GM18861 (cell line): ENCODE measurements around the gene MBOAT2.

Source experiments
- ATAC-seq: cut with Tn5 transposase; IDR thresholded peaks from one replicate; pipeline ENCODE4 v1.9.1; 2021; ENCODE audit not compliant: unreplicated experiment

MBOAT2 gene

DNA sequence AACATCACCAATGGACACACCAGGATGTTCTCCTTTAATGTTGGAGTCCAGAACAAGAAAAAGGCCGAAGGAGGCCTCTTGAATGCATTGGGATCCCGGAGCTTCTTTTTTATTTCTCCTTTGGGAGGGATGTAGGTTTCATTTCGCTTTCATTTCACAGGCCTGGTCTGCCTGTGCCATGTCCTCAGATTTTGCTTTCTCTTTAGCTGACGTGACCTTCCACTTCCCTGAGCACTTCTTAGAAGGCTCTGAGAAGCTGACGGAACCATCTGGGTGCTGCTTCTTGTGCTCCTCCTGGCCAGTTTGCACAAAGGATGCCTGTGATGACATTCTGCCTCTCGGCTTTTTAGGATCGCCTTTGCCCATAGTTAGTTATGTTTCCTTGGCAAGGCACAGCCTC lies 15.1 kb upstream of the MBOAT2 start:
- no peak for ATAC-seq

DNA sequence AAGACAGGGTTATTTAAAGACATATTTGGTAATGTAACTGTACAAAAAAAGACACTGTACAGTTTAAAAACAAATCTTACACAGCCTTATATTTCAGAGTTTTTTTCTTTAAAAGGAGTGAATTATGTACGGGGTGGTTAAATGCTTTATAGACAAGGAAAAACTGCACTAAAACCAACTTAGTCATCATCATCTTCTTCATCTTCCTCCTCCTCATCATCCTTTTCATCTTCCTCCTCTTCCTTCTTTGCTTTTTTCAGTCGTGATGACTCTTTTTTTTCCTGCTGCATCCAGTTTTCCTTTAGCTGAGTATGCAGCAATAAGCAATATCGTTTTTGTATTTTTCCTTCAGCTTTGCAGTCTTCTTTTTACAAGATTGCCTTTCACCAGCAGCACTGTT lies 14.6 kb upstream of the MBOAT2 start:
- ATAC-seq: no peak

DNA sequence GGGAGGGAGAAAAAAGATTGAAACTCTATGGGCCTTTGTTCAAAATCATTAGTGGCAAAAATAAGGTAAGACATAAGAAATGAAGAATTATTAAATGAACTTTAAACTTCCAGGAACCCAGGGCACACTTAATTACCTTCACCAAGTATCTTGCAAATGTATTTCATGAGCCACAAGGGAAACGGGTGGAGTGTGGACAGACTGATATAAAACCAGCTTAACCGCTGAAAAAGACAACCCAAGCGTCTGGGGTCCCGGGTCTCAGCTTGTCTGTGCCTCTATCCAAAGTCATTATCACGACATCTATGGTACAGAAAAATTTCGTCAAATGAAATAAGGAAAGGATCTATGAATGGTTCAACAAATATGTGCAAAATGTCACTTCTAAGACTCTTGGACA lies 13.9 kb upstream of the MBOAT2 start:
- ATAC-seq: no peak

DNA sequence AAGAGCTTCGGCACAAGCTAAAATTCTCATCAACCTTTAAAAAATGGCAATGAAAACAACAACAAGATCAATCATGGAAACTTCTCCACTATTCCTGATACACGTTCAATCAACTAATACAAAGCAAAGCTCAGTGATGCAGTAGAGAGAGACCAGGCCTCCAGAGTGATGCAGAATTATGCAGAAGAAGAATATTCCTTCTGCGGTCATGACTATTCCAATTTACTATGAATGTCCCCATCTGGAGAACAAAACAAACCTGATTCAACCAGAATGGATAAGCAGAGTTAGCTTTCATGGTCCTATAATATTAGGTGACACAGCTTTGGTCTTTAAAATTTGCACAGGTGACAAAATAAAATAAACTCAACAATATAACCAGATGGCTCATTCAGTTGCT lies 12.5 kb upstream of the MBOAT2 start:
- ATAC-seq: no peak

DNA sequence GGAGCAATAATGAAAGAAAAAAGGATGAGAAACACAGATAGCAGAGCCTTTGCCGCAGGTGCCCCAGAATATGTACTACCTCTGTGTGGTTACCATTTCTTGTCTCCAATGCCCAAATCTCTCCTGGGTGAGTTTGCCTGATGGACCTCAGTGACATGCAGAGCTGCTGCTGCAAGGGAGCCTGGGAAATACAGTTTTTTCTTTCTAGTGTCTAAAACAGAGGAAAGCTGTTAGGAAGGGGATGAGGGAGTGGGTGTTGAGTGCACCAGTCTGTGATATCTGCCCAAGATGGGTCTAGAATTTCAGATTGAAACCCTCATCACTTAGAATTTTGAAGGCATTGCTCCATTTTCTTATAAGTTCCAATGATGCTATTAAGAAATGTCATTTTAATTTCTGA lies 9.9 kb upstream of the MBOAT2 start:
- ATAC-seq: no peak

DNA sequence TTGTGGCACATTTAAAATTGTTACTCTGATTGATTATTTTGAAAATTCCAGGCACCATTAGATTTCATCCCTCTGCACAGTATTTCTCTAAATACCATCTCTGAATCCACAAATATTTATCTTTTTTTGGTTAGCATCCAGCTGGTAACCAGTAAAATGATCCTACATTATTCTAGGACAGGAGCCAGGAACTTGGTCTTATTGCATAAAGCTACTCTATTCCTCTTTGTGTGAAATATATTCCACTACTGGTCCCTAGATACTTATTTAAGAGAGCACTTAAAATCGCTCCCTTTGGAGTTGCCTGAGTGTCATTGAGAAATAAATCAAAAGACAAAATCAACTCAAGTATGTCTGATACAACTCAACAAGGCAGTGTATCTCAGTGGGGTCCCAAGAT lies 7.4 kb upstream of the MBOAT2 start:
- ATAC-seq: no peak

DNA sequence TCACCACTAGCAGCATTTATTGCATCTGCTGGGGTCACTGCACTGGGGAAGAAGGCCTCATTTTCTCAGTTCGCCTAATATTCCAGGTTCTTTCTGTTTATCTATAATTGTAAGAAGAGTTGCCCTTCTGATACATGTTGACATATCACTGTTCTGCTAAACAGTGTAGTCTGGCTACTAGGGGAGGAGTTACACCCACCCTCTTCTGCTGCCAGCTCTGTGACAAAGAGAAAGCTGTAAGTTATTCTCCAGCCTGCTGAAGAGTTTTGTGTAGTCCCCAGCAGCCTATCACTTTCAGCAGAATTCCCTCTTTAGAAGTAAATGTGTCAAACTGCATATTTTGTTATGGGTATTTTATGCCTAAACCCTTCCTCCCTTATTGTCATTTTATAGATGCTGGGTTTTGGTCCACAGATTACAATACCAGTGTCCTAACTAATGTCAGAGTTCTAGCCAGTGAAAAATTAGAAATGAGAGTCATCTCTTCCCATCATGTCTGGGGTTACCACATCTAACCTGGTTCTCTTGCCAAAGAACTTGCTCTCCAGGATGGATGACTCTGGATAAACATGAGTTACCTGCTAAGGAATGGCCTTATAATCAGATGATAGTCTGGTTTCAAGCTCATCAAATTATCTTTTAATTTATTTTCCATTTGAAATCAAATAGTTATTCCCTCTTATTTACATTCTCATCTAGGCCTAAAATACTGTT lies 5.6 kb upstream of the MBOAT2 start:
- no peak for ATAC-seq

DNA sequence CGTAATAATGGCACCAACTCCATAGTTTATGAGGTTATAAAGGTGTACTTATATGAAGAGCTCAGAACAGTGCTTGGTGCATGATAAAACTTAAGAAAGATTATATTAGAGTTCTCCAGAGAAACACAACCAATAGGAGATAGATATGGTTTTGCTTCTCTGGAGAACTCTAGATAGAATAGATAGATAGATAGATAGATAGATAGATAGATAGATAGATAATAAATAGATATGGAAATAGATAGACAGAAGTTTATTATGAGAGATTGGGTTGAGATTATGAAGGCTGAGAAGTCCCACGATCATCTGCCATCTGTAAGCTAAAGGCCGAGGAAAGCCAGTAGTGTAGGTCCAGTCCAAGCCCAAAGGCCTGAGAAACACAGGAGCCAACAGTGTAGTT lies 2.9 kb upstream of the MBOAT2 start:
- ATAC-seq: no peak

DNA sequence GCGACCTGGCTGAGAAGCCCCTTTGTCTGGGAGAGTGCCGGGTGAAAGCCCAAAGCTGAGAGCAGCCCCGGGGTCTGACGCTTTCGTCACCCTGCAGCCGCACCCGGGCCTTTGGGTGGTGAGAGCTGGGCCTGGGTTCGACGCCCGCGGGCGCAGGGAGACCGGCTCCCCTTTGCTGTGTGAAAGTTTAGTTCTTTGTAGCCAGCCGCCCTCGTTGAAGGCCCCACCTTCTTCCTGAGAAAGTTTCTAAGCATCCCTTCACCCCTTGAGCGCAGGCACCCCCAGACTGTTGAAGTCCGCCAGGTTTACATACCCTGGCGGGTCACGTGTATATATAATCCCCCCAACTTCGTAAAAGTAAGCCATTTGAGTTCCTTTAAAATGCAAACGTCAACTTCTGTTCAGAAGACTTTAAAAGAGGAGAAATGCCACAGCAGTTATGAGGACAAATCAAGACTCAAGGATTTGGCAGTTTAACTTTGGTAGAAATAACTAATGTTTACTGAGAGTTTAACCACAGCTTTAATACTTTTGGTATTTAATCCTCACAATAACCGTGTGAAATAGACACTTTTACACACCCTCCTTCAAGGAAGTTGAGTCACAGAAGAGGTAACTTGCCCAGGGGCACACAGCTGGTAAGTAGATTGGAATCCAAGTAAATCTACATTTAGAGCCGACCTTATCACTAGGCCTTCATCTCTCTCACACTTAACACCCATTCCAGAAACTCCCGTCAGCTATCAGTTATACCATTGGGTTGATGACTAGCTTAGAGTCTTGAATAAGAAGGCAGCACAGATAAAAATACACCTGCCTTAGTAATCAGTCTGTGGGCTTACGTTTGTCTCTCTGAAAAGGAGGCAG lies 1.1 kb upstream of the MBOAT2 start:
- no peak for ATAC-seq

DNA sequence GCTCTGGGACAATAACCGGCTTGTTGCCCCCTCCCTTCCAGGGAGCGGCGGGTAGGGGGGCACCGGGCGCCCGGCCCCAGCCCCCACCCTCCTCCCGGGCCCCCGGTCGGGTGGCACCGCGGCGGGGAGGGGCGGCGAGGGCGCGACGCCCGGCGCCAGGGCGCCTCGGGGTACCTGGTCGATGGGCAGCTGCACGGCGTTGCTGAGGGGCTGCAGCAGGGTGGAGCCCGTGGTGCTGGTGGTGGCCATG lies 193 bp downstream of the MBOAT2 start:
- ATAC-seq: no peak

DNA sequence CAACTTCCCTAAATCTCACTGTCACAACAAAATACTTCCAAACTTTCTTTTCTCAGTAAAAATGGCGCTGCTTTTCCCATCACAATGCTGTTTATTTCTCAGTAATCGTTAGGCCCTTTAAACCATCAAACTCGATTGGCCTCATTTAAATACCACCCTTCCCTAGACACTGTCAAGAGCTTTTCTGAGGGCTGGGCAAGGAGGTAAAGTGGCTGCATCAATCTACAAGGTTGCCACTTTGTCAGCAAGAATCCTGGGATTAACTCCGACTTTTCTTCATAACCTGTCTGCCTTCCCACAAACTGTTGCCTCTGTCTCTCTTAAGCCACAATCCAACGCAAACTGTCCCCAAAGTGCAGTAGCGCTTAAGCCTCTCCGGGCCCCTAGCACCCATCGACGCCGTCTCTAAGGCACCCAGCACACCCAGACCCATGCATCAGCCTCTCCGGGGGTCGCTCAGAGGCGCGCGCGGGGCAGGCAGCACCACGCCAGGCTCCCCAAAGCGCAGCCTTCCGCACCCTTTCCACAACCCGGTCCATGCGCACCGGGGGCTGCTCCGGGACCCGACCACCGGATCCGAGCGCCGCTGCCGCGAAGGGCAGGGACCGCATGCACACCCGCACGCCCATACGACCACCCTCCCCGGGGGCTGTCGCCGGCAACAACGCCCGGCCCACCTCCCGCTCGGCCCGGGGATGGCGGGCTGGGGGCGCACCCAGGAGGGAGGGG lies 683 bp downstream of the MBOAT2 start:
- ATAC-seq: peak; percentile 9

DNA sequence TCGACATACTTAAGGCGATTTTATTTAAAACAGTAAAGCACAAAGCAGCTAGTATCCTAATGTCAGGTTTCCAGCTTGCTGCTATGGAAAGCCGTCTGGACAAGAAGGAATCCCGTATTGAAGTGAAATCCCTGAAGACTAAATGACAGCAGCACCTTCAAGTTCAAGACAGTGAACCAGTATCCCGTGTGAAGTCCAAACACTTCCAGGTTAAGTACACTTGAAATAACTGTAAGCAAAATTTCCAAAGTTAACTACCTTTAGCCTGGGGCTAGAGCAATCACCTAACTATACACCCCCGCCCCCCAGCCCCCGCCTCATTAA lies 1.2 kb downstream of the MBOAT2 start:
- ATAC-seq: no peak

DNA sequence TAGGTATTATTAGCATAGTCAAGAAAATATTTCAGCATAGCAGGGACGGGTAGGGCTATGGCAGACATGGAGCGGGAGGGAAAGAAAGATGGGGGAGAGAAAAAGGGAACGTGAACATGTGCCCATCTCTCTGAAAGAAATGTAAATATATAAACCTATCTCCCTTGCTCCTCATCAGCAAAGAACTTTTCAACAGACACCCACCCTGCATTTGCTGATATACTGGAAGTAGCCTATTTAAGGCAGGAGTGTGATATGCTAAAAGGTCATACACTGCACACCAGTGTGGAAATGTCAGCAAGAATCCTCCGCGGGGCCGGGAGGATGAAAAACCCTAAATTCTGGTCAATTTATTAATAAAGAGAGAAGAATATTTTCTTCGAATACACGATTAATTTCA lies 1.7 kb downstream of the MBOAT2 start:
- no peak for ATAC-seq

DNA sequence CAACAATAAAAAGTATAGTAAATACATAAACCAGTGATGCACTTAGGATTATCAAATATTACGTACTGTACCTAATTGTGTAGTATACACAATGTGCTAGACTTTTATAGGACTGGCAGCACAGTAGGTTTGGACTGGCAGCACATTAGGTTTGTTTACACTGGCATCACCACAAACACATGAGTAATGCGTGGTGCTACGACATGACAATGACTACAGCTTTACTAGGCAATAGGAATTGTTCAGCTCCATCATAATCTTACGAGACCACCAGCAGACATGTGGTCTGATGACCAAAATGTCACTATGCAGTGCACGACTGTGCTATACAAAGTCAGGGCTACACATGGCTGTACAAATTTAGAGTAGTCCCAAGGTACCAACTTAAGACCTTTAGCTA lies 2.3 kb downstream of the MBOAT2 start:
- ATAC-seq: no peak

DNA sequence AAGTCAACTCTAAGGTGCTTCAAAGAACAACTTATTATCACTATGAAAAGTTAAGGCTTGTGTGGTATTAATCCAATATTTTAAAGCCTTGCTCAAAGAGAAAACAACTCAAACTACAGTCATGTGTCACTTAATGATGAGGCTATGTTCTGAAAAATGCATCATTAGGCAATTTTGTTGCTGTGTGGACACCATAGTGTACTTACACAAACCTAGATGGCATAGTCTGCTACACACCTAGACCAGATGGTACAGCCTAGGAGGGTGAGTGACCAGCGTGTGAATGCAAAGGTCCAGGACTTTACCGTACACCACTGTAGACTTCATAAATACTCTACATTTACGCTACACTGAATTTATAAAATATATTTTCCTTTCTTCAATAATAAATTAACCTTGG lies 3.0 kb downstream of the MBOAT2 start:
- ATAC-seq: no peak

DNA sequence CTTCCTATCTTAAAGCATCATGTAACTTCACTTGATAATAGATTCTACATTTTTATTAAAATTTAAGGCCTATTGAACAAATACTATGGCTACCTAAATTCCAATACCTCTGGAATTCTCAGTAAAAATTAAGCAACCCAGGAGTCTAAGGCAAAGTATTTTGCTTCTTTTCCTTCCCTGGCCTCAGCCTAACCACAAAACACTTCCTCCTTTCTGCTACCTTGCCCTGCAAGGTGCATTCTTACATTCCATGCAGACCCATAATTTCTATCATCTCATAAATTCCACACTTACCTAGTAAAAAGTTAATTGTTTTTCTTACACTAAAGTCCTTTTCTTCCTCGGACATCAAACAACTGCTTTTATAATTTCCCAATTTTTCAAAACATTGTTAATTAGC lies 3.7 kb downstream of the MBOAT2 start:
- ATAC-seq: no peak

DNA sequence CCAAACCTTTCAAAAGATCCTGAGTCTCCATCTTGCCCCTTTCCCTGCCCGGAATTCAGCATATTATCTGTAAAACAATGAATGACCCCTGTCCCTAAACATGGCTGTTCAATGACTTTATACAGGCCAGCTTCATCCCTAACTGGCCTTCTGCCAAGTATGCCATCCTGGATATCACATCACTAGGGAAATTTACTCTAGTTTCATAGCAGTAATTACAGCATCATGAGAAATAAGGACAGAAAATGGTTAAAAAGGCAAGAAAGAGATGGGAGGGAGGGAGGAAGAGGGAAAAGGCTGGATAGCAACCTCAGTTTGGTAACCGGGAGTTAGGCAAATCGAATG lies 4.4 kb downstream of the MBOAT2 start:
- ATAC-seq: no peak

DNA sequence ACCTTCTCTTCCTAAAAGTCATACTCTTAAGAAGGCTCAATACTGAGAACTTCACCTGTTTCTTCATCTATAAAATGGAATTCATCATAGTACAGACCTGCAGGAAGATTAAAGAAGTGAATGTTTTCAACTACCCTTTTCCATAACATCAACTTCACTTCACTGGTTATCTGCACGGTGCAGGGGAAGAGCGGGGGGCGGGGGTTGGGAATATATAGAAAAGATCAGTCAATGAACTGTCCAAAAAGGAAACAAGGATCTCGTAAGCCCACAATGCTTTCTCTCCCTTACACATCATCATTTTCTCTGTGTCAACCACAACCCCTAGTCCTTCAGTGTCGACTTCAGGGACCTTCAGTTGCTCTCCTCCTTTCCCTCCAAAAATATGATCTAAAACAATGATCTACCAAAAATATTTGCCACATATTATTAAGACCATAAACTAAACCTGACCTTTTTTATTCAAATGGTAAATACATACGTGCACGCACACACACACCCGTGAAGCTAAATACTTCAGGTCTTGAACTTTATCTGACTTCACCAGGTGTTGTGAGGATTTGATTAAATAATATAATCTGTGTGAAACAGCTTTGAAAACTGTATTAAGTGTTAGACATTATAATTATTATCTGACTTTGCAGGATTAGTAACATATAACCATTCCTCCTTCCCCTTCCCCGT lies 4.9 kb downstream of the MBOAT2 start:
- no peak for ATAC-seq

DNA sequence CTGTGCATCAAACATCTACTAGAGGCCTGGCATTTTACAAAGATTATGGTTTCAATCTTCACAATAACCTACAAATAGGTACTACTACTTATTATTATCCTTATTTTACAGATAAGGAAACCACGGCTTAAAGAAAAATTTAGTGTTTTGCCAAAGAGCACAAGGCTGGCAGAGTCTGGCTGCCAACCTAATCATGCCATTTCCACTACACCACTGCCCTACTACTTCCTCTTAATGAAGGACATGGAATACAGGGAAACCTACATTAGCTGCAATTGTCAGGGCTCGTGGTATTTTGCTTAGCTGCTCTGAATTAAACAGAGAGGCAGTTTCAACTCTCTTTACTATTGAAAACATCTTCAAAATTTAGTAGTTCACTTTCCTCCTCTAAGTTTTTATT lies 5.9 kb downstream of the MBOAT2 start:
- no peak for ATAC-seq

DNA sequence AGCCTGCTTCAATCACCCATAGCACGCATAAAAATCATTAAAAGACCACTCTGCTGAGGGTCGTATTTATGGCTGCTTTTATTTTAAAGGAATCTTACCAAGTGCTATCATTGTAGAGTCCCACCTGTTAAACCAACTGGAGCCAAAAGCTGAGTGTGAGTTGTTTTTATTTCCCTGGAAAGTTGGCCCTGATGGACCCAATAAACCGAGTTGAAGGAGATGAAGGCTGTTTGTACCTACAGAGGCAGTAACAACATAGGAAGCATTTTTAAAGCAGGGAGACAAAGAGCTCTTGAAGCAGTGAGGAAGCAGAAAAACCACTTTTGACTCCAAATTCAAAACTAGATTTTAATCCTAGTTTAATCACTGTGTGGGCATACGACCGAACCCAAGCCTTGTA lies 6.4 kb downstream of the MBOAT2 start:
- ATAC-seq: no peak

DNA sequence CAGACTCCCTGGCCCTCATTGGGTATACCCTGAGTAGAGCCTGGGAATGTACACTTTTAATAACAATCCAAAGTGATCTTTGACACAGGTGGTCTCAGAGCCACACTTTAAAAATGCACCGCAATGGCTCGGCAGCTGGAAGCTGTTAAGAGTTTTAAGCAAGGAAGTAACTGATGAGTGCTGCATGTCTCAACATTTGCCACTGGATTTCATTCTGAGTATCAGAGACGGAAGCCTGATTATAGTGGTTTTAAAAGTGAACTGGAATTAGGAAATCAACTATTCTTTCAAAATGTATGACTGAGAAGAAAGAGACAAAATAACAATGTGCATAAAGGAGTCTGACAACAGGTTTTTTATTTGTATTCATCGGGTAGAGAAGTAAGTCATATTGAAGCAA lies 7.5 kb downstream of the MBOAT2 start:
- ATAC-seq: no peak

DNA sequence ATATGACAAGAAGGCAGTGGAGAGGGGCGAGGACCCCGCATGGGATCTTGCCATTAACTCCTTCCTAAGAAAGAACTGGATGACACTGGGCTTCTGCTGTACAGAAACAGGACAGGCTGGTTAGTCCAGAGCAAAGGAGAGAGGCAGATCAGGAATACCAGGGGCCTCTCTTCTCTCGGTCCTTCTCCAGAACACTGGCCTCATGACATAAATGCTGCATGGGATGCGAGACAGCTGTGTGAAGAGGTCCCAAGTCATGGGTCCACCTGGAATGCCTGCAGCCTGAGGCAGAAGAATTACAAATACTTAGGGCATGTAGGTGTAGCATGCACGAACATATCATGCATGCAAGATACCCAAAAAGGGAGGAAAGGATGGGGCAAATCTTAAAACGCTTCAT lies 9.1 kb downstream of the MBOAT2 start:
- ATAC-seq: no peak
